ENCODE measurements around the gene AMT. TPM values are rescaled to one million over a fixed set of nuclear protein-coding genes. Genes with fewer than 3 reads are reported as not detected.
A peak's percentile ranks its signal among the peaks of the same experiment; 100 is the strongest.

The AMT gene
- total and polyA plus RNA-seq, 2 of the 13 experiments (the other 11 are each of a cell fraction or from before 2014, with no cell fraction given) = 35.3 to 59.0 TPM

GRCh38 chr3:49411968-49412631 is 10.2 kb downstream of the AMT start, which contains the start of the genes RHOA and TCTA (continued):
- TF ChIP-seq ZNF318 (CRISPR knock-in tag; IDR thresholded peaks at IDR 0.05) (no peak), ZNF562 (CRISPR knock-in tag; IDR thresholded peaks at IDR 0.05; ENCODE audit: borderline replicate concordance) (no peak), KLF11 (CRISPR knock-in tag; IDR thresholded peaks at IDR 0.05) (peak; percentile 87; the same call in 1 of the 2 replicates), ZHX2 (IDR thresholded peaks at IDR 0.05; ENCODE audit: low read depth) (0 out of 2 replicates have a peak, but pooled peaks have one; percentile 13), ZHX2 (CRISPR knock-in tag; IDR thresholded peaks at IDR 0.05; ENCODE audit: borderline replicate concordance) (no peak), THAP11 (CRISPR knock-in tag; IDR thresholded peaks at IDR 0.05) (peak; percentile 90), KMT2B (CRISPR knock-in tag; IDR thresholded peaks at IDR 0.05) (peak; percentile 51; the same call in 1 of the 2 replicates), GTF3A (CRISPR knock-in tag; conservative IDR thresholded peaks at IDR 0.05) (no peak), ZNF44 (CRISPR knock-in tag; IDR thresholded peaks at IDR 0.05) (peak; percentile 92), TSC22D2 (CRISPR knock-in tag; IDR thresholded peaks at IDR 0.05; ENCODE audit: borderline replicate concordance) (peak; percentile 25; the same call in 1 of the 2 replicates), SIX4 (CRISPR knock-in tag; IDR thresholded peaks at IDR 0.05) (no peak), SCMH1 (CRISPR knock-in tag; IDR thresholded peaks at IDR 0.05; ENCODE audit: borderline replicate concordance) (no peak), ZMYM2 (CRISPR knock-in tag; IDR thresholded peaks at IDR 0.05) (0 out of 2 replicates have a peak, but pooled peaks have one; percentile 56), MIER3 (CRISPR knock-in tag; IDR thresholded peaks at IDR 0.05; ENCODE audit: borderline replicate concordance) (peak; percentile 90; the same call in 1 of the 2 replicates)

Measured in HepG2 (cell line).